Gastrocnemius medialis (tissue), 4 donors: Measurements from ENCODE around the gene MS4A2. TPM values are rescaled to one million over a fixed set of nuclear protein-coding genes. Genes with fewer than 3 reads are reported as not detected.

Experiments used
- ATAC-seq, 2 donors: fragments of 150-250 bp; one replicate each; pipeline ENCODE4 v1.9.1; 2016
- DNase-seq, 2 donors: peaks; one replicate each; pipeline ENCODE4 v3.0.0-alpha.2; 2019
- H3K27ac ChIP-seq, 4 donors: fragments of 200-600 bp; sonication (generic); 1 replicate in 1 of 4; 2 replicates in 3 of 4; pipeline ENCODE4 v1.5.1; 2016 to 2018; ENCODE audit warnings: mild to moderate bottlenecking in 2 of 4, moderate library complexity in 1 of 4
- H3K27me3 ChIP-seq, 3 donors: fragments of 200-600 bp; sonication (generic) in 2 of 3; 1 replicate in 1 of 3; 2 replicates in 2 of 3; pipeline versions ENCODE4 v1.5.1 to v1.6.0; 2016 to 2019; ENCODE audit warnings: mild to moderate bottlenecking in 1 of 3, moderate library complexity in 1 of 3
- H3K36me3 ChIP-seq, 2 donors: fragments of 200-600 bp; sonication (generic) in 1 of 2; one replicate each; pipeline ENCODE4 v1.5.1; 2017 to 2018
- H3K4me1 ChIP-seq, 2 donors: fragments of 200-600 bp; sonication (generic) in 1 of 2; one replicate each; pipeline ENCODE4 v1.5.1; 2016 to 2017; ENCODE audit warnings: mild to moderate bottlenecking in 2 of 2
- H3K4me3 ChIP-seq, 4 donors: fragments of 200-600 bp; sonication (generic) in 3 of 4; 1 replicate in 1 of 4; 2 replicates in 3 of 4; pipeline ENCODE4 v1.5.1; 2016 to 2019; ENCODE audit warnings: mild to moderate bottlenecking in 2 of 4
- H3K9me3 ChIP-seq, 3 donors: fragments of 200-600 bp; sonication (generic) in 2 of 3; 1 replicate in 1 of 3; 2 replicates in 2 of 3; pipeline ENCODE4 v1.5.1; 2016 to 2019
- POLR2A ChIP-seq, 2 donors: fragments of 450-650 bp; IDR thresholded peaks; one replicate each; pipeline ENCODE4 v1.6.1; 2017; ENCODE audit warnings: antibody characterized with exemption in 2 of 2, mild to moderate bottlenecking in 2 of 2, moderate library complexity in 2 of 2
- in situ Hi-C, 4 donors: fragments of 200-750 bp; cut with MboI; loops; one replicate each; pipeline versions ENCODE4 v1.15.0 to v1.8.0; 2017; ENCODE audit warnings: low sequenced_read_pairs in 4 of 4
- intact Hi-C: fragments of 100-400 bp; cut with DNase I; formaldehyde crosslinking; loops from one replicate; pipeline ENCODE4 v1.15.1; 2023; ENCODE audit warnings: low total_unique reads
- total RNA-seq, 4 donors: library from RNA; depleted of rRNA; stranded (reverse); fragments of >200 nt; gene quantifications; one replicate each; pipeline versions ENCODE4 v1.1.0 to v1.2.3, GENCODE V29; 2016
- TF ChIP-seq, protein P1 (sequence below), 5 experiments: fragments of 450-650 bp in 3 of 5; fragments of 200-600 bp in 2 of 5; sonication (generic) in 2 of 5; IDR thresholded peaks in 4 of 5; conservative IDR thresholded peaks in 1 of 5; 1 replicate in 4 of 5; 2 replicates in 1 of 5; pipeline ENCODE4 v1.5.1; 2016 to 2019; ENCODE audit warnings: antibody characterized with exemption in 5 of 5, mild to moderate bottlenecking in 3 of 5, moderate library complexity in 3 of 5

Gene MS4A2
- total RNA-seq, 4 donors from 2014 or later = 0.39 TPM; not detected in 3

- H3K27me3 ChIP-seq = no peaks in the 10 kb centered on the region
- no peak overlapping the region for H3K4me3 ChIP-seq
- no peak for TF ChIP-seq POLR2A (IDR thresholded peaks at IDR 0.05)
- TF ChIP-seq, protein P1, sequence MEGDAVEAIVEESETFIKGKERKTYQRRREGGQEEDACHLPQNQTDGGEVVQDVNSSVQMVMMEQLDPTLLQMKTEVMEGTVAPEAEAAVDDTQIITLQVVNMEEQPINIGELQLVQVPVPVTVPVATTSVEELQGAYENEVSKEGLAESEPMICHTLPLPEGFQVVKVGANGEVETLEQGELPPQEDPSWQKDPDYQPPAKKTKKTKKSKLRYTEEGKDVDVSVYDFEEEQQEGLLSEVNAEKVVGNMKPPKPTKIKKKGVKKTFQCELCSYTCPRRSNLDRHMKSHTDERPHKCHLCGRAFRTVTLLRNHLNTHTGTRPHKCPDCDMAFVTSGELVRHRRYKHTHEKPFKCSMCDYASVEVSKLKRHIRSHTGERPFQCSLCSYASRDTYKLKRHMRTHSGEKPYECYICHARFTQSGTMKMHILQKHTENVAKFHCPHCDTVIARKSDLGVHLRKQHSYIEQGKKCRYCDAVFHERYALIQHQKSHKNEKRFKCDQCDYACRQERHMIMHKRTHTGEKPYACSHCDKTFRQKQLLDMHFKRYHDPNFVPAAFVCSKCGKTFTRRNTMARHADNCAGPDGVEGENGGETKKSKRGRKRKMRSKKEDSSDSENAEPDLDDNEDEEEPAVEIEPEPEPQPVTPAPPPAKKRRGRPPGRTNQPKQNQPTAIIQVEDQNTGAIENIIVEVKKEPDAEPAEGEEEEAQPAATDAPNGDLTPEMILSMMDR (IDR thresholded peaks at IDR 0.05 in 4 of 5, conservative IDR thresholded peaks at IDR 0.05 in 1 of 5) = no peak
- ATAC-seq = no peak
- in situ Hi-C loops (no loop called here), intact Hi-C loops (no loop called here)
- H3K27ac ChIP-seq = no peak overlapping the region
- DNase-seq = no peak
- no peaks in the 10 kb centered on the region for H3K9me3 ChIP-seq
- no peaks in the 10 kb centered on the region for H3K4me1 ChIP-seq
- no peaks in the 10 kb centered on the region for H3K36me3 ChIP-seq
Measured at GRCh38 chr11:60121264-60121663, 32.8 kb downstream of the MS4A2 start.

DNA sequence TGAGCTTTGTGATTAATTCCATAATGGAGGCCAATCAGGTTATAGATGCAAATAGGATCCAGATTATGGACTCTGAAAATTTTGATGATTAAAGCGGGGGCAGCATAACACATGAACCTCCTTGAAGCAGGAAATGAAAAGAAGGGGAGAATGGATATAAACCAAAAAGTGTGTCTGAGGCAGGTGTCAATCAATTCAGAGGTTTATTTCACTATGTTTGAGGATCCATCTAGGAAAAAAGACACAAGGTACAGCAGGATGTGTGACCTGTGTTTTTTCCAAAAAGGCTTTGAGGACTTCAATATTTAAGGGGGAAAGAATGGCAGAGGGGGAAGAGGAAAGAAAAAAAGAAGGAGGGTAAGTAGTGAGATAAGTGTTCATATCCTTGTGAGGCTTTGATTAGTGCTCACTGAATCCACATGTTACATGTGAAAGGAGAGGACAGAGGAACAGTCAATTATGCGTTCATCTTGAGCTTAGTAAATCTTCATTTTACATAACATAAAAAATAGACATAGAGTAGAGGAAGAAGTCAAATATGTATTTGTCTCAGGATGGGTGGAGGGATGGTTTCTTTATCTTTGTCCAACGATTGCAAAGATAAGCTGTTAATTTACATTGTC is 34.1 kb downstream of the MS4A2 start:
- DNase-seq (no peak), ATAC-seq (no peak)
- Histone ChIP-seq H3K9me3 (no peaks in the 10 kb centered on the region), H3K27ac (no peak overlapping the region), H3K27me3 (no peaks in the 10 kb centered on the region), H3K36me3 (no peaks in the 10 kb centered on the region), H3K4me3 (no peak overlapping the region), H3K4me1 (no peaks in the 10 kb centered on the region)
- intact Hi-C loops = no loop called here
- in situ Hi-C loops = no loop called here
- TF ChIP-seq, protein P1 (IDR thresholded peaks at IDR 0.05 in 4 of 5, conservative IDR thresholded peaks at IDR 0.05 in 1 of 5) = no peak
- TF ChIP-seq POLR2A (IDR thresholded peaks at IDR 0.05) = no peak

GRCh38 chr11:60124802-60125432 is 36.5 kb downstream of the MS4A2 start:
- intact Hi-C loops = no loop called here
- no peak overlapping the region for H3K4me3 ChIP-seq
- no peak for ATAC-seq

GRCh38 chr11:60125956-60126585 is 37.6 kb downstream of the MS4A2 start:
- no peak for DNase-seq

More at GRCh38 chr11:60124802-60125432, 36.5 kb downstream of the MS4A2 start:
- Histone ChIP-seq H3K36me3 (no peaks in the 10 kb centered on the region), H3K27me3 (no peaks in the 10 kb centered on the region), H3K27ac (no peak overlapping the region), H3K4me1 (no peaks in the 10 kb centered on the region), H3K9me3 (no peaks in the 10 kb centered on the region)
- no peak for DNase-seq
- no peak for TF ChIP-seq POLR2A (IDR thresholded peaks at IDR 0.05)
- TF ChIP-seq, protein P1 (IDR thresholded peaks at IDR 0.05 in 4 of 5, conservative IDR thresholded peaks at IDR 0.05 in 1 of 5) = no peak
- in situ Hi-C loops = no loop called here

More at GRCh38 chr11:60125956-60126585, 37.6 kb downstream of the MS4A2 start:
- Histone ChIP-seq H3K9me3 (no peaks in the 10 kb centered on the region), H3K36me3 (no peaks in the 10 kb centered on the region), H3K27me3 (no peaks in the 10 kb centered on the region), H3K4me3 (no peak overlapping the region), H3K27ac (no peak overlapping the region), H3K4me1 (no peaks in the 10 kb centered on the region)
- TF ChIP-seq, protein P1 (IDR thresholded peaks at IDR 0.05 in 4 of 5, conservative IDR thresholded peaks at IDR 0.05 in 1 of 5) = no peak
- no peak for TF ChIP-seq POLR2A (IDR thresholded peaks at IDR 0.05)
- in situ Hi-C loops = no loop called here
- intact Hi-C loops = no loop called here
- no peak for ATAC-seq
